Stimulated activated CD8-positive, alpha-beta memory T cell treated with anti-CD3 and anti-CD28 coated beads, Interleukin-12 subunit alpha, Interleukin-12 subunit beta, amount 100 ng/mL, for 24 hours (primary cell): ENCODE data around the gene IGF2.

Experiments
- DNase-seq: peaks from one replicate; pipeline ENCODE4 v3.0.0-alpha.2; 2020; ENCODE audit errors: extremely low read depth

The IGF2 gene

GRCh38 chr11:2092464-2092910 lies 46.7 kb downstream of the IGF2 start:
- DNase-seq, result no peak

- no peak for DNase-seq
Observed at GRCh38 chr11:2091786-2092463, 47.3 kb downstream of the IGF2 start.

GRCh38 chr11:2091112-2091746 lies 48.0 kb downstream of the IGF2 start:
- DNase-seq, result no peak

- DNase-seq, result no peak
Observed at GRCh38 chr11:2090172-2091111, 48.7 kb downstream of the IGF2 start.

GRCh38 chr11:2089536-2090165 lies 49.5 kb downstream of the IGF2 start:
- no peak for DNase-seq

GRCh38 chr11:2088746-2089535 lies 50.2 kb downstream of the IGF2 start:
- no peak for DNase-seq

- DNase-seq, result no peak
Observed at GRCh38 chr11:2088284-2088683, 50.9 kb downstream of the IGF2 start.

GRCh38 chr11:2086239-2087040 lies 52.7 kb downstream of the IGF2 start:
- DNase-seq, result no peak

GRCh38 chr11:2085251-2086066 lies 53.7 kb downstream of the IGF2 start:
- no peak for DNase-seq

- no peak for DNase-seq
Observed at GRCh38 chr11:2084721-2085120, 54.5 kb downstream of the IGF2 start.
